ENCODE measurements around the gene SPACA4. TPM values are rescaled to one million over a fixed set of nuclear protein-coding genes. Genes with fewer than 3 reads are reported as not detected.

The SPACA4 gene
- total RNA-seq, 1 experiment from 2014 or later, result not detected

DNA sequence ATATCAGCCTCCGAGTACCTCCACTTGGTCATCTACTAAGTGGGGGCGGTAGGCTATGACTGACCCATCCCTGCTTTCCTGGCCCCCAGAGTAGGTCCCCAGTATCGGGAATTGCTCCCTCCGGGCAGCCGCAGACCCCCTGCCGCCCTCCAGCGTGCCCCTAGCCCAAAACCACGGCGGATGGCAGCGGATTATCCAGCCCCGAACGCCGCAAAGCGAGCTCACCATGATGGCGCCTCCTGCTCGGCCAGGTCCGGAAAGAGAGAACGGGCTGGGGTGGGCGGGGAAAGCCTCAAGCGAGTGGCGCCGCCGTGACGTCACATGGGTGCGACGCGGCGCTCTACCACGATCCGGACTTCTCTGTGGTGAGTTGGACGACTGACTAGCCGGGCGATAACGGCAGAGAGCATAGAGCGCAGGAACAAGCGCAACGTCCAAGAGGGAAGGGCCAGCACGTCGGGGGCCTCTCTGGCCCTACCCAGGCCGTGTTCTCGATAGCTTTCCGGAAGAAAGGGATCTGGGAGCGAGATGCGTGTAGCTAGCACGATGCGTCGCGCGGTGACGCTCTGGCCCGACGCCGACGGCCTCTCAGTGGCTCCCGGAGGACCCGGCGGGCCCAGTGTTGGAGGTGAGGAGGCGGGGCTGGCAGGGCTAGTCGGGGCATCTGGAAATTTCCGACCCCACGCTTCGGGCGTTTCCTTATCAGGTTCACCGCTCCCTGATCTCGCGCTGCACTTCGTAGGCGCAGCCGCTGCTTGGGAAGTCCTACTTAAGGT is 12.6 kb downstream of the SPACA4 start, which contains the start of the genes RPL18 and SPHK2 (continued):
- TF ChIP-seq AFF4 (CRISPR knock-in tag; IDR thresholded peaks at IDR 0.05; ENCODE audit: borderline replicate concordance) (no peak), MXD4 (CRISPR knock-in tag; IDR thresholded peaks at IDR 0.05; ENCODE audit: borderline replicate concordance) (no peak), ZNF671 (CRISPR knock-in tag; IDR thresholded peaks at IDR 0.05) (no peak), ZNF423 (CRISPR knock-in tag; IDR thresholded peaks at IDR 0.05) (no peak), FOXK1 (CRISPR knock-in tag; IDR thresholded peaks at IDR 0.05) (peak; percentile 97), NFATC4 (CRISPR knock-in tag; IDR thresholded peaks at IDR 0.05) (no peak), ZNF138 (CRISPR knock-in tag; conservative IDR thresholded peaks at IDR 0.05) (no peak), ZBTB43 (CRISPR knock-in tag; IDR thresholded peaks at IDR 0.05) (peak; percentile 68; the same call in 1 of the 2 replicates), NR1H2 (CRISPR knock-in tag; IDR thresholded peaks at IDR 0.05) (no peak), TCF7 (CRISPR knock-in tag; IDR thresholded peaks at IDR 0.05; ENCODE audit: low read depth) (no peak), RELA (CRISPR knock-in tag; IDR thresholded peaks at IDR 0.05; ENCODE audit: borderline replicate concordance) (no peak), USF2 (CRISPR knock-in tag; IDR thresholded peaks at IDR 0.05) (peak; percentile 47), ZBTB21 (CRISPR knock-in tag; IDR thresholded peaks at IDR 0.05; ENCODE audit: borderline replicate concordance) (no peak), SMAD4 (CRISPR knock-in tag; IDR thresholded peaks at IDR 0.05) (0 out of 2 replicates have a peak, but pooled peaks have one; percentile 4), ZNF121 (CRISPR knock-in tag; IDR thresholded peaks at IDR 0.05) (0 out of 2 replicates have a peak, but pooled peaks have one; percentile 48), NFYB (CRISPR knock-in tag; conservative IDR thresholded peaks at IDR 0.05; ENCODE audit: low read depth) (peak; percentile 19; the same call in 1 of the 2 replicates)
- TF ChIP-seq, protein P1, sequence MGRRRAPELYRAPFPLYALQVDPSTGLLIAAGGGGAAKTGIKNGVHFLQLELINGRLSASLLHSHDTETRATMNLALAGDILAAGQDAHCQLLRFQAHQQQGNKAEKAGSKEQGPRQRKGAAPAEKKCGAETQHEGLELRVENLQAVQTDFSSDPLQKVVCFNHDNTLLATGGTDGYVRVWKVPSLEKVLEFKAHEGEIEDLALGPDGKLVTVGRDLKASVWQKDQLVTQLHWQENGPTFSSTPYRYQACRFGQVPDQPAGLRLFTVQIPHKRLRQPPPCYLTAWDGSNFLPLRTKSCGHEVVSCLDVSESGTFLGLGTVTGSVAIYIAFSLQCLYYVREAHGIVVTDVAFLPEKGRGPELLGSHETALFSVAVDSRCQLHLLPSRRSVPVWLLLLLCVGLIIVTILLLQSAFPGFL (CRISPR knock-in tag; IDR thresholded peaks at IDR 0.05; ENCODE audit: borderline replicate concordance), result no peak
- TF ChIP-seq, protein P2, sequence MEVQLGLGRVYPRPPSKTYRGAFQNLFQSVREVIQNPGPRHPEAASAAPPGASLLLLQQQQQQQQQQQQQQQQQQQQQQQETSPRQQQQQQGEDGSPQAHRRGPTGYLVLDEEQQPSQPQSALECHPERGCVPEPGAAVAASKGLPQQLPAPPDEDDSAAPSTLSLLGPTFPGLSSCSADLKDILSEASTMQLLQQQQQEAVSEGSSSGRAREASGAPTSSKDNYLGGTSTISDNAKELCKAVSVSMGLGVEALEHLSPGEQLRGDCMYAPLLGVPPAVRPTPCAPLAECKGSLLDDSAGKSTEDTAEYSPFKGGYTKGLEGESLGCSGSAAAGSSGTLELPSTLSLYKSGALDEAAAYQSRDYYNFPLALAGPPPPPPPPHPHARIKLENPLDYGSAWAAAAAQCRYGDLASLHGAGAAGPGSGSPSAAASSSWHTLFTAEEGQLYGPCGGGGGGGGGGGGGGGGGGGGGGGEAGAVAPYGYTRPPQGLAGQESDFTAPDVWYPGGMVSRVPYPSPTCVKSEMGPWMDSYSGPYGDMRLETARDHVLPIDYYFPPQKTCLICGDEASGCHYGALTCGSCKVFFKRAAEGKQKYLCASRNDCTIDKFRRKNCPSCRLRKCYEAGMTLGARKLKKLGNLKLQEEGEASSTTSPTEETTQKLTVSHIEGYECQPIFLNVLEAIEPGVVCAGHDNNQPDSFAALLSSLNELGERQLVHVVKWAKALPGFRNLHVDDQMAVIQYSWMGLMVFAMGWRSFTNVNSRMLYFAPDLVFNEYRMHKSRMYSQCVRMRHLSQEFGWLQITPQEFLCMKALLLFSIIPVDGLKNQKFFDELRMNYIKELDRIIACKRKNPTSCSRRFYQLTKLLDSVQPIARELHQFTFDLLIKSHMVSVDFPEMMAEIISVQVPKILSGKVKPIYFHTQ (CRISPR knock-in tag; IDR thresholded peaks at IDR 0.05), result no peak
- TF ChIP-seq, protein P3, sequence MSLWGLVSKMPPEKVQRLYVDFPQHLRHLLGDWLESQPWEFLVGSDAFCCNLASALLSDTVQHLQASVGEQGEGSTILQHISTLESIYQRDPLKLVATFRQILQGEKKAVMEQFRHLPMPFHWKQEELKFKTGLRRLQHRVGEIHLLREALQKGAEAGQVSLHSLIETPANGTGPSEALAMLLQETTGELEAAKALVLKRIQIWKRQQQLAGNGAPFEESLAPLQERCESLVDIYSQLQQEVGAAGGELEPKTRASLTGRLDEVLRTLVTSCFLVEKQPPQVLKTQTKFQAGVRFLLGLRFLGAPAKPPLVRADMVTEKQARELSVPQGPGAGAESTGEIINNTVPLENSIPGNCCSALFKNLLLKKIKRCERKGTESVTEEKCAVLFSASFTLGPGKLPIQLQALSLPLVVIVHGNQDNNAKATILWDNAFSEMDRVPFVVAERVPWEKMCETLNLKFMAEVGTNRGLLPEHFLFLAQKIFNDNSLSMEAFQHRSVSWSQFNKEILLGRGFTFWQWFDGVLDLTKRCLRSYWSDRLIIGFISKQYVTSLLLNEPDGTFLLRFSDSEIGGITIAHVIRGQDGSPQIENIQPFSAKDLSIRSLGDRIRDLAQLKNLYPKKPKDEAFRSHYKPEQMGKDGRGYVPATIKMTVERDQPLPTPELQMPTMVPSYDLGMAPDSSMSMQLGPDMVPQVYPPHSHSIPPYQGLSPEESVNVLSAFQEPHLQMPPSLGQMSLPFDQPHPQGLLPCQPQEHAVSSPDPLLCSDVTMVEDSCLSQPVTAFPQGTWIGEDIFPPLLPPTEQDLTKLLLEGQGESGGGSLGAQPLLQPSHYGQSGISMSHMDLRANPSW (CRISPR knock-in tag; conservative IDR thresholded peaks at IDR 0.05; ENCODE audit: low read depth), result no peak
- TF ChIP-seq, protein P4, sequence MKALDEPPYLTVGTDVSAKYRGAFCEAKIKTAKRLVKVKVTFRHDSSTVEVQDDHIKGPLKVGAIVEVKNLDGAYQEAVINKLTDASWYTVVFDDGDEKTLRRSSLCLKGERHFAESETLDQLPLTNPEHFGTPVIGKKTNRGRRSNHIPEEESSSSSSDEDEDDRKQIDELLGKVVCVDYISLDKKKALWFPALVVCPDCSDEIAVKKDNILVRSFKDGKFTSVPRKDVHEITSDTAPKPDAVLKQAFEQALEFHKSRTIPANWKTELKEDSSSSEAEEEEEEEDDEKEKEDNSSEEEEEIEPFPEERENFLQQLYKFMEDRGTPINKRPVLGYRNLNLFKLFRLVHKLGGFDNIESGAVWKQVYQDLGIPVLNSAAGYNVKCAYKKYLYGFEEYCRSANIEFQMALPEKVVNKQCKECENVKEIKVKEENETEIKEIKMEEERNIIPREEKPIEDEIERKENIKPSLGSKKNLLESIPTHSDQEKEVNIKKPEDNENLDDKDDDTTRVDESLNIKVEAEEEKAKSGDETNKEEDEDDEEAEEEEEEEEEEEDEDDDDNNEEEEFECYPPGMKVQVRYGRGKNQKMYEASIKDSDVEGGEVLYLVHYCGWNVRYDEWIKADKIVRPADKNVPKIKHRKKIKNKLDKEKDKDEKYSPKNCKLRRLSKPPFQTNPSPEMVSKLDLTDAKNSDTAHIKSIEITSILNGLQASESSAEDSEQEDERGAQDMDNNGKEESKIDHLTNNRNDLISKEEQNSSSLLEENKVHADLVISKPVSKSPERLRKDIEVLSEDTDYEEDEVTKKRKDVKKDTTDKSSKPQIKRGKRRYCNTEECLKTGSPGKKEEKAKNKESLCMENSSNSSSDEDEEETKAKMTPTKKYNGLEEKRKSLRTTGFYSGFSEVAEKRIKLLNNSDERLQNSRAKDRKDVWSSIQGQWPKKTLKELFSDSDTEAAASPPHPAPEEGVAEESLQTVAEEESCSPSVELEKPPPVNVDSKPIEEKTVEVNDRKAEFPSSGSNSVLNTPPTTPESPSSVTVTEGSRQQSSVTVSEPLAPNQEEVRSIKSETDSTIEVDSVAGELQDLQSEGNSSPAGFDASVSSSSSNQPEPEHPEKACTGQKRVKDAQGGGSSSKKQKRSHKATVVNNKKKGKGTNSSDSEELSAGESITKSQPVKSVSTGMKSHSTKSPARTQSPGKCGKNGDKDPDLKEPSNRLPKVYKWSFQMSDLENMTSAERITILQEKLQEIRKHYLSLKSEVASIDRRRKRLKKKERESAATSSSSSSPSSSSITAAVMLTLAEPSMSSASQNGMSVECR (CRISPR knock-in tag; IDR thresholded peaks at IDR 0.05; ENCODE audit: borderline replicate concordance), result peak; percentile 72; the same call in 1 of the 2 replicates
